Breast epithelium (tissue), 4 donors: ENCODE measurements around the gene MYEOV. TPM values are rescaled to one million over a fixed set of nuclear protein-coding genes. Genes with fewer than 3 reads are reported as not detected.

Source experiments
- DNase-seq, 2 donors: peaks; one replicate each; pipeline ENCODE4 v3.0.0-alpha.2; 2019; ENCODE audit warnings: low spot score in 2 of 2
- H3K27ac ChIP-seq, 2 donors: fragments of 200-600 bp; sonication (generic) in 1 of 2; one replicate each; pipeline ENCODE4 v1.5.1; 2016 to 2019; ENCODE audit warnings: mild to moderate bottlenecking in 1 of 2
- H3K27me3 ChIP-seq, 2 donors: fragments of 200-600 bp; sonication (generic) in 1 of 2; one replicate each; pipeline versions ENCODE4 v1.5.1 to v1.6.0; 2017 to 2019; ENCODE audit warnings: control low read depth in 1 of 2, mild to moderate bottlenecking in 1 of 2
- H3K36me3 ChIP-seq: fragments of 200-600 bp; one replicate; pipeline ENCODE4 v1.5.1; 2019
- H3K4me1 ChIP-seq, 2 donors: fragments of 200-600 bp; sonication (generic); one replicate each; pipeline ENCODE4 v1.5.1; 2016 to 2019; ENCODE audit warnings: control low read depth in 1 of 2
- H3K4me3 ChIP-seq, 3 donors: fragments of 200-600 bp; sonication (generic); 1 replicate in 2 of 3; 2 replicates in 1 of 3; pipeline ENCODE4 v1.5.1; 2016 to 2019; ENCODE audit warnings: mild to moderate bottlenecking in 3 of 3, moderate library complexity in 2 of 3
- H3K9me3 ChIP-seq, 2 donors: fragments of 200-600 bp; sonication (generic) in 1 of 2; one replicate each; pipeline ENCODE4 v1.5.1; 2016 to 2019; ENCODE audit warnings: control low read depth in 1 of 2
- CTCF ChIP-seq, 3 donors: fragments of 450-650 bp; IDR thresholded peaks; one replicate each; pipeline ENCODE4 v1.5.1; 2016 to 2017; ENCODE audit warnings: antibody characterized with exemption in 3 of 3, mild to moderate bottlenecking in 3 of 3, moderate library complexity in 3 of 3
- POLR2A ChIP-seq: fragments of 450-650 bp; IDR thresholded peaks from one replicate; pipeline ENCODE4 v1.6.1; 2016; ENCODE audit warnings: antibody characterized with exemption, mild to moderate bottlenecking, moderate library complexity
- POLR2AphosphoS5 ChIP-seq, 3 donors: sonication (generic); formaldehyde crosslinking; IDR thresholded peaks; one replicate each; pipeline ENCODE4 v1.6.1; 2017; ENCODE audit warnings: antibody characterized with exemption in 3 of 3
- intact Hi-C: fragments of 100-400 bp; cut with DNase I; formaldehyde crosslinking; loops from one replicate; pipeline ENCODE4 v1.15.1; 2023; ENCODE audit warnings: low total_unique reads
- total RNA-seq, 3 donors: library from RNA; depleted of rRNA; stranded (reverse); fragments of >200 nt; gene quantifications; one replicate each; pipeline ENCODE4 v1.1.0, GENCODE V29; 2016

MYEOV gene
- total RNA-seq, 3 donors from 2014 or later: 2.8 to 22.0 (median 18.7) TPM

GRCh38 chr11:69252490-69252837 is 41.5 kb upstream of the MYEOV start:
- H3K27ac ChIP-seq: peak overlapping the region; percentile 76 to 87

GRCh38 chr11:69253028-69253427 is 40.9 kb upstream of the MYEOV start:
- Histone ChIP-seq H3K4me1 (no peaks in the 10 kb centered on the region), H3K4me3 (peak overlapping the region in 1 of 3 donors; percentile 24), H3K36me3 (no peaks in the 10 kb centered on the region), H3K27ac (peak overlapping the region; percentile 76 to 87), H3K27me3 (no peaks in the 10 kb centered on the region), H3K9me3 (peaks cover 11 to 13% of the 10 kb centered on the region in 2 donors)
- peak in 1 of 2 donors; percentile 41 for DNase-seq
- no peak for TF ChIP-seq POLR2AphosphoS5 (IDR thresholded peaks at IDR 0.05)
- TF ChIP-seq POLR2A: no peak
- TF ChIP-seq CTCF (IDR thresholded peaks at IDR 0.05): no peak
- intact Hi-C loops: loop anchor here (5.0 kb wide), 1 partner anchor 1154 kb away; no protein-coding TSS in a partner anchor

More at GRCh38 chr11:69252490-69252837, 41.5 kb upstream of the MYEOV start:
- Histone ChIP-seq H3K4me3 (peak overlapping the region in 2 of 3 donors; percentile 12 to 24), H3K9me3 (peaks cover 11 to 13% of the 10 kb centered on the region in 2 donors), H3K4me1 (no peaks in the 10 kb centered on the region), H3K36me3 (no peaks in the 10 kb centered on the region), H3K27me3 (no peaks in the 10 kb centered on the region)
- intact Hi-C loops: loop anchor here (5.0 kb wide), 1 partner anchor 1155 kb away; no protein-coding TSS in a partner anchor
- TF ChIP-seq POLR2AphosphoS5 (IDR thresholded peaks at IDR 0.05) (no peak), POLR2A (no peak), CTCF (IDR thresholded peaks at IDR 0.05) (no peak)
- no peak for DNase-seq

- Histone ChIP-seq H3K36me3 (no peaks in the 10 kb centered on the region), H3K4me1 (no peaks in the 10 kb centered on the region), H3K27ac (no peak overlapping the region), H3K27me3 (no peaks in the 10 kb centered on the region), H3K4me3 (no peak overlapping the region), H3K9me3 (peaks cover 11 to 13% of the 10 kb centered on the region in 2 donors)
- intact Hi-C loops: no loop called here
- TF ChIP-seq POLR2A: no peak
- no peak for TF ChIP-seq CTCF (IDR thresholded peaks at IDR 0.05)
- TF ChIP-seq POLR2AphosphoS5 (IDR thresholded peaks at IDR 0.05): no peak
- no peak for DNase-seq
Measured at GRCh38 chr11:69257134-69257533, 36.8 kb upstream of the MYEOV start.

GRCh38 chr11:69257838-69258658 is 35.9 kb upstream of the MYEOV start:
- DNase-seq: no peak
- Histone ChIP-seq H3K4me3 (no peak overlapping the region), H3K9me3 (peaks cover 9 to 11% of the 10 kb centered on the region in 2 donors), H3K4me1 (no peaks in the 10 kb centered on the region), H3K36me3 (no peaks in the 10 kb centered on the region), H3K27ac (no peak overlapping the region), H3K27me3 (no peaks in the 10 kb centered on the region)
- intact Hi-C loops: no loop called here
- no peak for TF ChIP-seq POLR2A
- no peak for TF ChIP-seq CTCF (IDR thresholded peaks at IDR 0.05)
- TF ChIP-seq POLR2AphosphoS5 (IDR thresholded peaks at IDR 0.05): no peak

GRCh38 chr11:69259096-69259495 is 34.9 kb upstream of the MYEOV start:
- no peak overlapping the region for H3K4me3 ChIP-seq

More at GRCh38 chr11:69259096-69259495, 34.9 kb upstream of the MYEOV start:
- no peak for TF ChIP-seq CTCF (IDR thresholded peaks at IDR 0.05)
- DNase-seq: no peak
- Histone ChIP-seq H3K27ac (no peak overlapping the region), H3K4me1 (no peaks in the 10 kb centered on the region), H3K9me3 (peaks cover under 1 to 2% of the 10 kb centered on the region in 2 donors), H3K27me3 (no peaks in the 10 kb centered on the region), H3K36me3 (no peaks in the 10 kb centered on the region)
- intact Hi-C loops: no loop called here
